ENCODE data around the gene EIF4G3. TPM values are rescaled to one million over a fixed set of nuclear protein-coding genes. Genes with fewer than 3 reads are reported as not detected.

The EIF4G3 gene
- total and polyA plus RNA-seq, 10 of the 15 experiments (the other 5 are each of a cell fraction or from before 2014, with no cell fraction given) = 7.4 to 45.1 (median 29.1) TPM

DNA sequence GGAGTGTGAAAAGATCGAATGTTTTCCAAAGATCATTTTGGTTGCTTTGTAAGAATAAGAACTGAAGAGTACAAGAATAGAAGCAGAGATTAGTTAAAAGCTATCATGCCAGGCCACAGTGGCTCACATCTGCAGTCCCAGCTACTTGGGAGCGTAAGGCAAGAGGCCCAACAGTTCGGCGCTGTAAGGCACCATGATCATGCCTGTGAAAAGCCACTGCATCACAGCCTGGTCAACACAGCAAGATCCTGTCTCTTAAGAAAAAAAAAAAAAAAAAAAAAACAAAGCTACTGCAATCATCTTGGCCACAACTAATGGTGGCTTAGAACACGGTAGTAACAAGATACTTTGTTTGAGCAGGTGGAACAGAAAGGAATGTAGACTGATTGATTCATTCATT lies 116.2 kb downstream of the EIF4G3 start:
- no peak for DNase-seq (ENCODE audit: low read depth, low spot score)
- WGBS (ENCODE audit: insufficient coverage, insufficient replicate concordance, low lambda C conversion rate, missing lambda C conversion rate) = 98% methylated on average over 5 of the region's 5 CpGs
- no peak for FAIRE-seq
- ChIA-PET RAD21 (ENCODE audit: unreplicated experiment) (no interaction called here), CTCF (no interaction called here), SMC1A (ENCODE audit: uncharacterized antibody, unreplicated experiment) (interaction anchor here (1.4 kb wide), 2 partner anchors 12 to 65 kb away, joined by 5 read pairs; no protein-coding TSS in a partner anchor), POLR2A (interaction anchor here (0.6 kb wide), 2 partner anchors 302 to 1140 kb away, joined by 3 to 6 read pairs; no protein-coding TSS in a partner anchor)
- Histone ChIP-seq H4K20me1 (ENCODE audit: control insufficient read depth, insufficient read depth) (no peaks in the 10 kb centered on the region), H3K27me3 (replicated peaks in 1 of 2; ENCODE audit: control insufficient read depth in 2 of 2, insufficient read depth in 2 of 2, low read length in 1 of 2) (no peaks in the 10 kb centered on the region), H3K4me3 (no peak overlapping the region), H3K79me2 (ENCODE audit: control insufficient read depth, insufficient read depth, low read length) (no peaks in the 10 kb centered on the region), H3K27ac (ENCODE audit: control insufficient read depth, insufficient read depth) (no peak overlapping the region), H3K36me3 (ENCODE audit: control insufficient read depth in 2 of 2, insufficient read depth in 2 of 2, low read length in 1 of 2) (no peaks in the 10 kb centered on the region; a peak in 1 of 4 replicates), H3K4me2 (ENCODE audit: control insufficient read depth, insufficient read depth) (no peak overlapping the region), H3K9me3 (replicated peaks; ENCODE audit: control insufficient read depth, insufficient read depth, low read length) (no peaks in the 10 kb centered on the region), H3K4me1 (ENCODE audit: control insufficient read depth, insufficient read depth, low read length) (no peaks in the 10 kb centered on the region), H3K9ac (ENCODE audit: control insufficient read depth, insufficient read depth, low read length) (no peak overlapping the region), H2AFZ (ENCODE audit: control insufficient read depth, low read depth, low read length) (no peak overlapping the region)
- BruUV-seq (replicated peaks) = no TSS peak
- no peak for ATAC-seq
- in situ Hi-C loops (cut with MboI) = no loop called here
- intact Hi-C loops (cut with micrococcal nuclease; ENCODE audit: unreplicated experiment) = no loop called here
- TF ChIP-seq, protein P1, sequence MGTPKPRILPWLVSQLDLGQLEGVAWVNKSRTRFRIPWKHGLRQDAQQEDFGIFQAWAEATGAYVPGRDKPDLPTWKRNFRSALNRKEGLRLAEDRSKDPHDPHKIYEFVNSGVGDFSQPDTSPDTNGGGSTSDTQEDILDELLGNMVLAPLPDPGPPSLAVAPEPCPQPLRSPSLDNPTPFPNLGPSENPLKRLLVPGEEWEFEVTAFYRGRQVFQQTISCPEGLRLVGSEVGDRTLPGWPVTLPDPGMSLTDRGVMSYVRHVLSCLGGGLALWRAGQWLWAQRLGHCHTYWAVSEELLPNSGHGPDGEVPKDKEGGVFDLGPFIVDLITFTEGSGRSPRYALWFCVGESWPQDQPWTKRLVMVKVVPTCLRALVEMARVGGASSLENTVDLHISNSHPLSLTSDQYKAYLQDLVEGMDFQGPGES (IDR thresholded peaks at IDR 0.05) = no peak
- TF ChIP-seq RAD21 (IDR thresholded peaks at IDR 0.05; ENCODE audit: insufficient read depth, low read depth, low read length) = no peak
- no peak for TF ChIP-seq POLR2A (IDR thresholded peaks at IDR 0.05; ENCODE audit: low read depth, low read length)
- TF ChIP-seq MYC (IDR thresholded peaks at IDR 0.05; ENCODE audit: insufficient read depth, insufficient read length, insufficient replicate concordance, low read length, severe bottlenecking) = no peak
- no peak for TF ChIP-seq RBBP5 (conservative IDR thresholded peaks at IDR 0.05)
- no peak for TF ChIP-seq BACH1 (IDR thresholded peaks at IDR 0.05; ENCODE audit: borderline replicate concordance)
- no peak for TF ChIP-seq RELA (IDR thresholded peaks at IDR 0.05; ENCODE audit: borderline replicate concordance, partially characterized antibody)
- no peak for TF ChIP-seq NR2C2 (IDR thresholded peaks at IDR 0.05; ENCODE audit: borderline replicate concordance, control insufficient read depth, insufficient read length, low read depth)
- TF ChIP-seq NFYB (IDR thresholded peaks at IDR 0.05; ENCODE audit: insufficient read depth, low read depth, low read length) = no peak
- no peak for TF ChIP-seq TARDBP (IDR thresholded peaks at IDR 0.05; ENCODE audit: borderline replicate concordance)

Data from GM12878 (cell line).